ENCODE measurements around the gene NELFA. TPM values are rescaled to one million over a fixed set of nuclear protein-coding genes. Genes with fewer than 3 reads are reported as not detected.

The NELFA gene
- total and polyA plus RNA-seq, 4 donors: 17.8 to 33.6 (median 24.7) TPM

DNA sequence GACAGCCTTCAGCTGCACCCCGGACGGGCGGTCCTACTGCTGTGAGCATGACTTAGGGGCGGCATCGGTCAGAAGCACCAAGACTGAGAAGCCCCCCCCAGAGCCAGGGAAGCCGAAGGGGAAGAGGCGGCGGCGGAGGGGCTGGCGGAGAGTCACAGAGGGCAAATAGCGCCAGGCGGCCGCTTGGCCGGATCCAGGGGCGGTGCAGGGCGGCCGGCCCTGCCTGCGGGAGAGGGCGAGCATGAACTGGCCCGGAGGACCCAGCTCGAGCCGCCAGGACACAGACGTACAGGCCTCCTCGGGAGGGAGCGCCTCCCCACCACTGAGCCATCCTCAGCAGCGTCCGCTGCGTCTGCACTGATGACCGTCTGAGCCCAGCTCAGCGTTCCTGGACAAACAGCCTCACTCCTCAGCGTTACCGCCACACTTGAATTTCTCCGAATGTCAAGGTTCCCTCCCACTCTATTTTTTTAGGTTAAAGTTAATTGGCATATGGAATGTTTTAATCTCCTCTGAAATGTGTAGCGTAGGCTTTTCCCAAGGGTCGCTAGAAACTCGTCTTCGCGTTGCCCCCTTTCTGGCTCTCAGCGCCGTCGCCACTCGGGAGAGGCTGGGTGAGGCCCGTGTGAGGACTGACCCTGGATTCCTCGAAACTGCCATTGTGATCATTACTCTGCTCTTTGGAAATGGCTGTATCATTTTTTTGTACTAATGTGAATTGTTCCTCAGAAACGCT is 29.9 kb downstream of the NELFA start:
- Histone ChIP-seq H3K27ac (ENCODE audit: low read depth in 1 of 2, low read length in 1 of 2) (no peak overlapping the region), H3K4me1 (ENCODE audit: control insufficient read depth in 5 of 5, insufficient read depth in 5 of 5, low read length in 5 of 5) (peaks cover 0 to 4% (median 0%) of the 10 kb centered on the region in 5 donors), H3K4me3 (no peak overlapping the region), H3K9ac (ENCODE audit: insufficient read depth in 1 of 2, low read length in 2 of 2) (no peak overlapping the region), H3K27me3 (ENCODE audit: control insufficient read depth in 3 of 3, insufficient read depth in 3 of 3, low read length in 2 of 3) (no peaks in the 10 kb centered on the region), H3K36me3 (ENCODE audit: control insufficient read depth in 4 of 4, insufficient read depth in 4 of 4, low read length in 4 of 4) (peaks cover 16 to 71% (median 54%) of the 10 kb centered on the region in 4 donors), H3K9me3 (ENCODE audit: control insufficient read depth in 4 of 4, insufficient read depth in 3 of 4, low read length in 3 of 4) (no peaks in the 10 kb centered on the region)
- 95% methylated on average over 45 of the region's 45 CpGs for WGBS, 2 donors
- TF ChIP-seq, protein P1, sequence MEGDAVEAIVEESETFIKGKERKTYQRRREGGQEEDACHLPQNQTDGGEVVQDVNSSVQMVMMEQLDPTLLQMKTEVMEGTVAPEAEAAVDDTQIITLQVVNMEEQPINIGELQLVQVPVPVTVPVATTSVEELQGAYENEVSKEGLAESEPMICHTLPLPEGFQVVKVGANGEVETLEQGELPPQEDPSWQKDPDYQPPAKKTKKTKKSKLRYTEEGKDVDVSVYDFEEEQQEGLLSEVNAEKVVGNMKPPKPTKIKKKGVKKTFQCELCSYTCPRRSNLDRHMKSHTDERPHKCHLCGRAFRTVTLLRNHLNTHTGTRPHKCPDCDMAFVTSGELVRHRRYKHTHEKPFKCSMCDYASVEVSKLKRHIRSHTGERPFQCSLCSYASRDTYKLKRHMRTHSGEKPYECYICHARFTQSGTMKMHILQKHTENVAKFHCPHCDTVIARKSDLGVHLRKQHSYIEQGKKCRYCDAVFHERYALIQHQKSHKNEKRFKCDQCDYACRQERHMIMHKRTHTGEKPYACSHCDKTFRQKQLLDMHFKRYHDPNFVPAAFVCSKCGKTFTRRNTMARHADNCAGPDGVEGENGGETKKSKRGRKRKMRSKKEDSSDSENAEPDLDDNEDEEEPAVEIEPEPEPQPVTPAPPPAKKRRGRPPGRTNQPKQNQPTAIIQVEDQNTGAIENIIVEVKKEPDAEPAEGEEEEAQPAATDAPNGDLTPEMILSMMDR (IDR thresholded peaks at IDR 0.05; ENCODE audit: control extremely low read depth, extremely low read depth): no peak
- DNase-seq (peak in 1 of 3 donors; percentile 6), ATAC-seq (ENCODE audit: insufficient read depth, low FRiP score) (no peak)

DNA sequence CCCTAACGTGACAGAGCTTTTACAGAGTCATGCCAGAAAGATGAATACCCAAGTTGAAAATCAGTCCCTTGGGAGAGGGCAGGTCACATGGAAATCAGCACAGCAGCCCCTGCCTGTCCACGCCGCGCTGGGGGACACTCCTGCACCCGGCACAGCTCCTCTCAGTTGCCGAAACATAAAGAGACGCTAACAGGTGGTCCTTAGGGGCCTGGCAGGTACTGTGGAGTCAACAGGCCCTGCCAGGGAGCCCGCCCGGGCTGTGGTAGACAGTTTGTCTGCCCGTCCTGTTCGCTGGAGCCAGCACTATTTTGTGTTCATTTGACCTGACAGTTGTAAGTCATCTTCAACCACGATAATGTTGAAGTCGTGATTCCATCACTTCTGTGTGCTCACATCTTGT is 30.5 kb downstream of the NELFA start:
- TF ChIP-seq, protein P1 (IDR thresholded peaks at IDR 0.05; ENCODE audit: control extremely low read depth, extremely low read depth): no peak
- H3K36me3 ChIP-seq (ENCODE audit: control insufficient read depth in 4 of 4, insufficient read depth in 4 of 4, low read length in 4 of 4): peaks cover 12 to 66% (median 52%) of the 10 kb centered on the region in 4 donors
- WGBS, 2 donors: 96 to 97% methylated on average over 13 of the region's 13 CpGs
- peaks cover 0 to 4% (median 0%) of the 10 kb centered on the region in 5 donors for H3K4me1 ChIP-seq (ENCODE audit: control insufficient read depth in 5 of 5, insufficient read depth in 5 of 5, low read length in 5 of 5)
- H3K9ac ChIP-seq (ENCODE audit: insufficient read depth in 1 of 2, low read length in 2 of 2): no peak overlapping the region
- no peaks in the 10 kb centered on the region for H3K9me3 ChIP-seq (ENCODE audit: control insufficient read depth in 4 of 4, insufficient read depth in 3 of 4, low read length in 3 of 4)
- no peak overlapping the region for H3K27ac ChIP-seq (ENCODE audit: low read depth in 1 of 2, low read length in 1 of 2)
- H3K4me3 ChIP-seq: no peak overlapping the region
- DNase-seq (peak in 1 of 3 donors; percentile 5), ATAC-seq (ENCODE audit: insufficient read depth, low FRiP score) (no peak)
- no peaks in the 10 kb centered on the region for H3K27me3 ChIP-seq (ENCODE audit: control insufficient read depth in 3 of 3, insufficient read depth in 3 of 3, low read length in 2 of 3)

DNA sequence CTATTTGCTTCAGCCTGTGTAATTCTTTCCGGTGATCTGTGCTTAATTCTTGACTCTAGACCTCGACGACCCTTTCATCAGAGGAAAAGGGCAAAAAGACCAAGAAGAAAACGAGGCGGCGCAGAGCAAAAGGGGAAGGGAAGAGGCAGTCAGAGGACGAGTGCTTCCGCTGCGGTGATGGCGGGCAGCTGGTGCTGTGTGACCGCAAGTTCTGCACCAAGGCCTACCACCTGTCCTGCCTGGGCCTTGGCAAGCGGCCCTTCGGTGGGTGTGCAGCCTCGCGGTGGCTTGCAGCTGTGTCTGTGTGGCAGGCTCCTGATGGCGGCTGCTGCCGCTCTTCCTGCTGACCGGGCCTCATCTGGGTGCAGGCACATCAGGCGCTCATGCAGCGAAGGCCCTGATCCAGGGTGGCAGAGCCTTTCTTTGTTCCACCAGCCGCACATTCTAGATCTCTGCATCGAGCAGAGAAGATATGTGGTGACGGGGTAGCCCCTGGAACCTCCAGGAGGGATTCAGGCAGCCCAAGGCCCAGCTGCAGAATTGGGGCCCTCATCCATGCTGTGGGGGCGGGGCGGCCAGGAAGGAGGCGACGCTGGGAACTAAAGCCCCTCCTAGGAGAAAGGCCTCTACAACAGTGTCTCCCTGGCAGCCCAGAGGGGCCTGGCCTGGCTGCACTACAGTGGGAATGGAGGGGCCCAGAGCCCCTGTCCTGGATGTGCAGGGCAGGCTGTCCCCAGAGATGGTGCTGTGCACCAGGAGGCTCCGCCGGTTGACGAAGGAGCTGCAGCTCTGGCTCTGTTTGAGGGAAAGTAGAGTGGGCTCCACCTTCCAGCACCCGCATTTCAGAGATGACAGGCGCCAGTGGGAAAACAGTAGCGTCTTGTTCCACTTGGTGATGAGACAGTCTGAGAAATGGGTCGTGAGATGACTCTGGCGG is 32.1 kb downstream of the NELFA start:
- WGBS, 2 donors: 96 to 98% methylated on average over 31 to 35 of the region's 35 CpGs
- no peaks in the 10 kb centered on the region for H3K27me3 ChIP-seq (ENCODE audit: control insufficient read depth in 3 of 3, insufficient read depth in 3 of 3, low read length in 2 of 3)
- no peak overlapping the region for H3K9ac ChIP-seq (ENCODE audit: insufficient read depth in 1 of 2, low read length in 2 of 2)
- DNase-seq (peak in 1 of 3 donors; percentile 9), ATAC-seq (ENCODE audit: insufficient read depth, low FRiP score) (no peak)
- H3K36me3 ChIP-seq (ENCODE audit: control insufficient read depth in 4 of 4, insufficient read depth in 4 of 4, low read length in 4 of 4): peaks cover 12 to 58% (median 49%) of the 10 kb centered on the region in 4 donors
- peaks cover 0 to 4% (median 0%) of the 10 kb centered on the region in 5 donors for H3K4me1 ChIP-seq (ENCODE audit: control insufficient read depth in 5 of 5, insufficient read depth in 5 of 5, low read length in 5 of 5)
- no peak overlapping the region for H3K27ac ChIP-seq (ENCODE audit: low read depth in 1 of 2, low read length in 1 of 2)
- H3K4me3 ChIP-seq: no peak overlapping the region
- TF ChIP-seq, protein P1 (IDR thresholded peaks at IDR 0.05; ENCODE audit: control extremely low read depth, extremely low read depth): no peak
- H3K9me3 ChIP-seq (ENCODE audit: control insufficient read depth in 4 of 4, insufficient read depth in 3 of 4, low read length in 3 of 4): no peaks in the 10 kb centered on the region
